ENCODE measurements around the gene INVS. TPM values are rescaled to one million over a fixed set of nuclear protein-coding genes. Genes with fewer than 3 reads are reported as not detected.
A peak's percentile ranks its signal among the peaks of the same experiment; 100 is the strongest.
"Not testable (repeated sequence)": the region's sequence is repeated elsewhere in the genome, so short reads cannot be mapped to it uniquely, and the experiment has no call there.

The INVS gene, protein sequence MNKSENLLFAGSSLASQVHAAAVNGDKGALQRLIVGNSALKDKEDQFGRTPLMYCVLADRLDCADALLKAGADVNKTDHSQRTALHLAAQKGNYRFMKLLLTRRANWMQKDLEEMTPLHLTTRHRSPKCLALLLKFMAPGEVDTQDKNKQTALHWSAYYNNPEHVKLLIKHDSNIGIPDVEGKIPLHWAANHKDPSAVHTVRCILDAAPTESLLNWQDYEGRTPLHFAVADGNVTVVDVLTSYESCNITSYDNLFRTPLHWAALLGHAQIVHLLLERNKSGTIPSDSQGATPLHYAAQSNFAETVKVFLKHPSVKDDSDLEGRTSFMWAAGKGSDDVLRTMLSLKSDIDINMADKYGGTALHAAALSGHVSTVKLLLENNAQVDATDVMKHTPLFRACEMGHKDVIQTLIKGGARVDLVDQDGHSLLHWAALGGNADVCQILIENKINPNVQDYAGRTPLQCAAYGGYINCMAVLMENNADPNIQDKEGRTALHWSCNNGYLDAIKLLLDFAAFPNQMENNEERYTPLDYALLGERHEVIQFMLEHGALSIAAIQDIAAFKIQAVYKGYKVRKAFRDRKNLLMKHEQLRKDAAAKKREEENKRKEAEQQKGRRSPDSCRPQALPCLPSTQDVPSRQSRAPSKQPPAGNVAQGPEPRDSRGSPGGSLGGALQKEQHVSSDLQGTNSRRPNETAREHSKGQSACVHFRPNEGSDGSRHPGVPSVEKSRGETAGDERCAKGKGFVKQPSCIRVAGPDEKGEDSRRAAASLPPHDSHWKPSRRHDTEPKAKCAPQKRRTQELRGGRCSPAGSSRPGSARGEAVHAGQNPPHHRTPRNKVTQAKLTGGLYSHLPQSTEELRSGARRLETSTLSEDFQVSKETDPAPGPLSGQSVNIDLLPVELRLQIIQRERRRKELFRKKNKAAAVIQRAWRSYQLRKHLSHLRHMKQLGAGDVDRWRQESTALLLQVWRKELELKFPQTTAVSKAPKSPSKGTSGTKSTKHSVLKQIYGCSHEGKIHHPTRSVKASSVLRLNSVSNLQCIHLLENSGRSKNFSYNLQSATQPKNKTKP
- 14.0 and 20.1 TPM in 2 replicates for polyA plus RNA-seq (2014; cell fraction: cytosol; rRNA removed)
- 19.5 and 29.2 TPM in 2 replicates for polyA plus RNA-seq (2014; cell fraction: nucleus; rRNA removed)

DNA sequence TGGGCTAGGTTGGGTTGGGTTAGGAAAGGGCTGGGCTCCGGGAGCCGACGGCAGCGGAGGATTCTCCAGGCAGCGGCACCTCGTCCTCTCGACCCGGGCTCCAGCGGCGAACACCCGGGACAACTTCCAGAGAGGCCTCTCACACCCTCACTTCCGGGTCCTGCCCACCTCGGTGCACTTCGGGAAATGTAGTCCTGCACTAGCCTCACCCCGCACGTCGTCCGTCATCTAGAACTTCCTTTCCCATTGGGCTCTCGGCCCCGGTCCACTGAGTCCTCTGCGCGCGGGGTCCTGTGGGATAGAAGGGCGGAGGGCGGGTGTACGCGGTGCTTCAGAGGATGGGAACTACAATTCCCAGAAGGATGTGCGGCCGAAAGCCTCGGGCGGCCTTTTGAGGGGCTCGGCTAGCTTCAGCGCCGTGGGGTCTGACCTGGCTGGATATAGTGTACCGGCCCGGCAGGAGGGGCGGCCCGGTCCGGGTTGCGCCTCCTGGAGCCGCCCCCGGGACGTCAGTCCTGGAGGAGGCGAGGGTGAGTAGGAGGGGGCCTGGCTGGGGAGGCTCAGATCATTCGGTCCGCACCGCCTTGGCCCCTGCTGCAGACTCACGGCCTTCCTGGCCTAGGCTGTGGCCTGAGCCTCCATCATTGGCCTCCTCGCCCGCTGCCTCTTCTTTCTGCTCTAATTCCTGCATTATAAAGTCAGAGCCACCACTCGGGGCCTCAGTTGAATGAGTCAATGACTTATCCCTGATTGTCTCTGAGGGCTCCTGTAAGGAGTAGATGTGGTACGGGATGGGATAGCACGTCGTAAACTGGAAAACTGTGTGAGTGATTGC, at the start of gene INVS, which contains the start of gene ERP44:
Gene INVS (plus strand): TSS at position 357 of the 835 bp plus-strand sequence. CDS start 5,279 bp downstream, outside the sequence.
Gene ERP44 (minus strand): TSS at position 114 of the 835 bp plus-strand sequence. CDS start 160 bp downstream, outside the sequence.
- peak; percentile 98 for DNase-seq (ENCODE audit: low spot score)

GRCh38 chr9:100049551-100049950, 49.5 kb upstream of the INVS start:
- no peak for DNase-seq (ENCODE audit: low spot score)

- no peak for DNase-seq (ENCODE audit: low spot score)
Observed at GRCh38 chr9:100052375-100052774, 46.7 kb upstream of the INVS start.

DNA sequence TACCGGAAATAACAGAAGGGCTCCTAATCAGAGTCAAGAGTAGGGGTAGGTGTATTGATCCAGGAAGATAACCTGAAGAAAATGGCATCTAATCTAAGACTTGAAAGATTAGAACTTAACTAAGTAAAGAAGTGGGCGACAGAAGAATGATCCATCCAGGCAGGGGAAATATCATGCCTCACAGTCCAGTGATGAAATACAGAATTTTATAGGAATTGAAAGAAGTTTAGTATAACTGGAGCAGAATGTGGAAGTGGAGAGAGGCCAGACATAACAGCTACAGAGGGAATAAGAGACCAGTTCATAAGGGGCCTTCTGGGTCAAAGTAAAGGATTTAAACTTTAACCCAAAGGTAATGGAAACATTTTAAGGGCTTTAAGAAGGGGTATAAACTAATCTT, 42.5 kb upstream of the INVS start:
- no peak for DNase-seq (ENCODE audit: low spot score)

DNA sequence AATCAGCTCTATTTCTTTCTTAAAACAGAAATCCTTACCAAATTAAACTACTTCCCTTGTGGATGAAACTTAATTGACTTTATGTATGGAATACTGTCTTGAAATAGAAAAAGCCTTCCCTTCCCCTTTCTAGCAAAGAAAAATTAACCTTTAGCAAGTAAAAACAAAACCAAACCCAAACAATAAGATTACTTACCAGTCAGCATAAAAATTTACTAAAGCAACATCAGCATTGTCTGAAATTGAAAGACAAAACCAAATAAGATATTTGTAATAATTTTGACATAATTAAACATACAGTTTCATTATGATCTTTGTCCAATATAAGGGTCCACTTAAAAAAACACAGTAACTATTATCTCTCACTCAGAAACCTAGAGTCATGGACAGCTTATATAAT, 41.4 kb upstream of the INVS start:
- DNase-seq (ENCODE audit: low spot score) = no peak

DNA sequence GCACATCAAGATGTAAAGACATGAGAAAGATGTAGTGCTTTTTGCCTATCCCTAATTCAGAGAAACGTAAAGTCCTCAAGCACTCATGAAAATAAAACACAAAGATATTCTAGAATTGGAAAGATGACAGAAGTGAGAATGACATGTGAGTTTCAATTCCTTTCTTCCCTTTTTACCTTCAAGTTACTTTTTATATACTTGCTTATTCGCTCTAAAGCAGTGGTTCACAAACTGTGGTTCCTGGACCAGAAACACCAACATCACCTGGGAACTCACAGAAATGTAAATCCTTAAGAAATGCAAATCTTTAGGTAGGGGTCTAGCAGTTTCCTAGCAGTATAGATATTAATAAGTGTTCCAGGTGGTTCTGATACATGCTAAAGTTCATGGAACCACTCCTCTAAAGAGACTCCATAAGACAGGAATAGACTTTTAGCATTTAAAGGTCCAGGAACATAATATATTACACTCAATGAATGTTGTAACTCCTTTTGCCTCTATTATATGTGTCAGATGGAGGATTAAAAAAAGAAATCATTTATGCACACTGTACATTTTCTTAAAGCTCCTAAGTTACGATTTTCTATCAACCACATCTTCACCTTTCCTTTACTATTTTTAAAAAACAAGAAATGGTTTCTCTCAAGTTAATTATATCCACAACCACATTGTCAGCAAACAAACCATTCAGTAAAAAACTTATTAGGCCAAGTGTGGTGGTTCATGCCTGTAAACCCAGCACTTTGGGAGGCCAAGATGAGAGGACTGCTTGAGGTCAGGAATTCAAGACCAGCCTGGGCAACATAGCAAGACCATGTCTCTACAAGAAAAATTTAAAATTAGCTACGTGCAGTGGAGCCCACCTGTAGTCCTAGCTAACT, 40.1 kb upstream of the INVS start:
- no peak for DNase-seq (ENCODE audit: low spot score)

- DNase-seq (ENCODE audit: low spot score) = not testable (repeated sequence)
Observed at GRCh38 chr9:100062683-100063082, 36.4 kb upstream of the INVS start.

DNA sequence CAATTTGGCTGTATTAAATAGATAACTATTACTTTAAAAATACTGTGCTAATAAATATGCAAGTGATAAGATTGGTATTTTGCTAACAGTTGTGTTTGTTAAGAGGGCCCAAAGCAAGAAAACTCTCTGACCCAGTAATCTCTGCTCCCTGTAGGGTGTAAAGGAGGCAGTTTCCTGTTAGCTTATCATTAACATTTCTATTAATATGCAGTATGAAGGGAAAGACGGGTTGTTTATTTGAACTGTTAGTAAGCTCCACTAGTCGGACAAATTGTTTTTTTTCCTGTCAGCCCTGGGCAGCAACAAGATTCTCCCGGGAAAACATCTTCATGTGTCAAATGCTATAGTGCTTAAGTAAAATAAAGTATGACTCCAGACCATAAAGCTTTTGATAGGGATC, 35.9 kb upstream of the INVS start:
- DNase-seq (ENCODE audit: low spot score) = no peak

DNA sequence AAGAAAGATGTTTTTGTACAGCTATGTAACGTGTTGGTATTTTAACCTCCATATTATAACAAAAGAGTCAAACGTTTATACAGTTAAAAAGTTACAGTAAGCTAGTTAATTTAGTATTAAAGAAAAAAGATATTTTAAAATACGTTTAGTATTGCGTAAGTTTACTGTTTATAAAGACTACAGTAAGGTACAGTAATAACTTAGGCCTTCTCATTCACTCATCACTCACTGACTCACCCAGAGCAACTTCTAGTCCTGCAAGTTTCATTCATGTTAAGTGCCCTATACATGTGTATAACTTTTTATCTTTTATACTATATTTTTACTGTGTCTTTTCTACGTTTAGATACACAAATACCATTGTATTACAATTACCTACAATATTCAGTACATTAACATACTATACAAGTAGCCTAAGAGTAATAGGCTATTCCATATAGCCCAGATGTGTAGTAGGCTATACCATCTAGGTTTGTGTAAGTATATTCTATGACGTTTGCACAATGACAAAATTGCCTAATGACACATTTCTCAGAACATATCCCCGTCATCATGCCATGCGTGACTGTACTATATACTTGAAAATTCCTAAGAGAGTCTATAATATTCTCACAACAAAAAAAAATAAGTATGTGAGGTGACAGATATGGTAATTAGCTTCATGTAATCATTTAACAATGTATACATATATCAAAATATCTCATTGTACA, 34.0 kb upstream of the INVS start:
- no peak for DNase-seq (ENCODE audit: low spot score)

DNA sequence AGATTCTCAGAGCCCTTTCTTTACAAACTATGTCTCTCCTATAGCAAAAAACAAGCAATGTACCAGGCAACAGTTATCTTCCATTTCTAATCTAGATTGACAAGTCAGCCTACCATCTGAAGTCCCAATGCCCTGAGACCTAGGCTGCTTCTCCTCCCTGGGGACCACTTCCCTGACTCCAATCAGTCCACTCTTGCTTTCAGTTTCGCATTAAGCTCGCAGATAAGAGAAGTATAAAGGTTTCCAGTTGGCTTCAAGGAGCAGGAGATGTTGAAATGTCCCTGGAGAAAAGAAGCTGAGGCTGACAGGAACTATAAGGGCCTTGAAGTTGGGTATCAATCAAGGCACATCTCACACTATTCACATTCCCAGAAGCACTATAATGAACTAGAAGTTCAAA, 32.5 kb upstream of the INVS start:
- peak; percentile 85 for DNase-seq (ENCODE audit: low spot score)

DNA sequence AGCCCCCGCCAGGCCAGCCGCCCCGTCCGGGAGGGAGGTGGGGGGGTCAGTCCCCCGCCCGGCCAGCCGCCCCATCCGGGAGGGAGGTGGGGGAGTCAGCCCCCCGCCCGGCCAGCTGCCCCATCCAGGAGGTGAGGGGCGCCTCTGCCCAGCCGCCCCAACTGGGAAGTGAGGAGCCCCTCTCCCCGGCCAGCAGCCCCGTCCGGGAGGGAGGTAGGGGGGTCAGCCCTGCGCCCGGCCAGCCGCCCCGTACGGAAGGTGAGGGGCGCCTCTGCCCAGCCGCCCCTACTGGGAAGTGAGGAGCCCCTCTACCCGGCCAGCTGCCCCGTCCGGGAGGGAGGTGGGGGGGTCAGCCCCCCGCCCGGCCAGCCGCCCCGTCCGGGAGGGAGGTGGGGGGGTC, 31.1 kb upstream of the INVS start:
- DNase-seq (ENCODE audit: low spot score) = not testable (repeated sequence)

- DNase-seq (ENCODE audit: low spot score) = not testable (repeated sequence)
Observed at GRCh38 chr9:100069068-100069467, 30.0 kb upstream of the INVS start.

DNA sequence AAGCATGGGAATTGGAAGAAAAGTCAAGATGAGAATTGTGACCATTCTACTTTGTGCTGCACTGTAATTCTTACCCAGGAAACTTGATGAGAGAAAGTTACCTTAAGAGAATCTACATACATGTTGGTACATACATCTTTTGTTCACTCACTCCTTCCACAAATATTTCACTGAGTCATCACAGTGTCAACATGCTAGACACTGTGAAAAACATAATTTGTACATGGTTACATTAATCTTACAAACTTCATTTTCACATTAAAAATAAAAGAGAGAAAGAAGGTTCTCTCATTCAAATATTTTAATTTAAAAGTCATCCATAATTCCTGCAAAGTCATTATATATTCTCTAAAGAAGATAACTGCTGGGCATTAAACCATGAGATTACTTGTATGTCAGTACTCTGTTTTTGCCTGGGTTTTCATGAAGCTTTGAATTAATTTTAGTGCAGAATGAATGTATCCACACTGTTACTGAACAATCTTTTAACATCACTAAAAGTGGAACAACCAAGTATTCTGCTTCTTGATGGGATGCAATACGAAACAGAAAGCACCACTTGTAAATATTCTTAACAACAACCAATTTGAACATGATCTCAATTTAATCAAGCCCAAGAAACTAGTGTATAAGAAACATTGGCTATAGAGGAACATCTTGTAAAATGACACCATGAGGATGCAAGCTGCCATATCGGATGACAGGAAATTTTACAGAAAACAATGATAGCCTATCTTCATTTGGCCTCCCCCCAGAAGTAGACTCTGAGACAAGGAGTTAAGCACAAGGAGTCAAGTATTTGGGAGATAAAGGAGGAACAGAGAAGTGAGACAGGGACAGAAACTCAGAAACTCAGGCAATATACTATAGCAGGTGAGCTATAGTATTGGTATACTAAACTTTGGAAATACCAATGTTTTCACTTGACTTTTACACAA, 28.7 kb upstream of the INVS start:
- DNase-seq (ENCODE audit: low spot score) = no peak

- DNase-seq (ENCODE audit: low spot score) = no peak
Observed at GRCh38 chr9:100071271-100071670, 27.8 kb upstream of the INVS start.

DNA sequence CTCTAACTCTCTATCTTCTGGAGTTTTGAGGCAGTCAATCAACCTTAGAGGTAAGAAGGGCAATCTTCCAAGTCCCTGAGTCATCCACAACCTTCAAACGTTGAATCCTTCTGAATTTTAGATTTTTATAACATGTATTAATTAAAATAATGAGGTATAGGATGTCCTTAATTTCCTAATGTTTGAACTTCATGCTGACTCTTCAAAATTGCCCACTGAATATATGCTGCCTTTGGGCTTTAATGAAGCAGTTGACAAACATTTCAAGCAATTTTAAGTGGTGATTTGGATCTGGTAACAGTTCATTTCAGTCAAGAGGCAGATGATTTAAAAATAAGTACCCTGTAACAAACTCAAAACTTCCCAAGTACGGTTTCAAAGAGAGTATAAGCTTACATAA, 26.2 kb upstream of the INVS start:
- no peak for DNase-seq (ENCODE audit: low spot score)

DNA sequence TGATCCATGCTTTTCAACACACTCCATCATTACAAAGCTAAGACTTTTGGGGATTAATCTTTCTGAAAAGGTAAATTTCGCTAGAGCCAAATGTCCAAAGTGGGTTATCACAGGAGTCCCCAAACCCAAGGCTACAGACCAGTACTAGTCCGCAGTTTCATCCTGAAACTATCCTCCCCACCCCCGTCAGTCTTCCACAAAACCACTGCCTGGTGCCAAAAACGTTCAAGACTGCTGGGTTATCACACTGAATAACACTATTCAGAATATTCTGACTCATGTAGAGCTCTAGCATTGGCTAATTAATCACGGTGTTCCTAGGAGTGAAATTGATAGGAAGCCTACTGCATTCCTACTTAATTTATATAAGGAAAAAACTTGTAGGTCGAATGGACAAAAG, 24.9 kb upstream of the INVS start:
- DNase-seq (ENCODE audit: low spot score) = no peak

GRCh38 chr9:100074989-100075388, 24.1 kb upstream of the INVS start:
- DNase-seq (ENCODE audit: low spot score) = no peak

GRCh38 chr9:100076256-100076655, 22.8 kb upstream of the INVS start:
- DNase-seq (ENCODE audit: low spot score) = not testable (repeated sequence)

Data from SK-N-DZ (cell line).